Small intestine (tissue), 7 donors: ENCODE measurements around the gene SNCB. TPM values are rescaled to one million over a fixed set of nuclear protein-coding genes. Genes with fewer than 3 reads are reported as not detected.

ENCODE experiments used
- DNase-seq, 2 donors: peaks; one replicate each; pipeline versions ENCODE4 v3.0.0 to v3.0.0-alpha.2; 2013
- FAIRE-seq: peaks from 2 replicates; lab custom pipeline; 2012; peaks lifted over from hg19 to GRCh38; lab: Jason Lieb, UNC
- H3K27ac ChIP-seq, 3 donors: one replicate each; pipeline ENCODE4 v1.5.1; 2013; ENCODE audit warnings: low read length in 2 of 3, mild to moderate bottlenecking in 2 of 3, control low read depth in 1 of 3, inconsistent platforms in 1 of 3, low read depth in 1 of 3, moderate library complexity in 1 of 3
- H3K27me3 ChIP-seq, 3 donors: one replicate each; pipeline ENCODE4 v1.6.1; 2013; ENCODE audit warnings: low read length in 3 of 3, inconsistent platforms in 1 of 3; ENCODE audit not compliant: control insufficient read depth in 3 of 3, insufficient read depth in 3 of 3
- H3K36me3 ChIP-seq, 3 donors: one replicate each; pipeline ENCODE4 v1.6.1; 2013; ENCODE audit warnings: low read length in 3 of 3, inconsistent platforms in 1 of 3, low read depth in 1 of 3, mild to moderate bottlenecking in 1 of 3, moderate library complexity in 1 of 3; ENCODE audit not compliant: control insufficient read depth in 3 of 3, insufficient read depth in 2 of 3
- H3K4me1 ChIP-seq, 3 donors: one replicate each; pipeline ENCODE4 v1.6.1; 2013; ENCODE audit warnings: low read length in 2 of 3, inconsistent platforms in 1 of 3, low read depth in 1 of 3, mild to moderate bottlenecking in 1 of 3, moderate library complexity in 1 of 3; ENCODE audit not compliant: control insufficient read depth in 3 of 3, insufficient read depth in 2 of 3
- H3K4me3 ChIP-seq, 3 donors: one replicate each; pipeline ENCODE4 v1.5.1; 2013; ENCODE audit warnings: low read length in 3 of 3, control low read depth in 1 of 3, inconsistent platforms in 1 of 3, low read depth in 1 of 3, mild to moderate bottlenecking in 1 of 3, moderate library complexity in 1 of 3
- H3K9me3 ChIP-seq, 2 donors: one replicate each; pipeline ENCODE4 v1.6.1; 2013; ENCODE audit warnings: low read depth in 1 of 2, low read length in 1 of 2; ENCODE audit not compliant: control insufficient read depth in 2 of 2, insufficient read depth in 1 of 2
- WGBS, 3 donors: extraction: QIAGEN DNeasy Blood & Tissue Kit; methylation state at CpG; one replicate each; pipeline ENCODE4 v1.1.7; 2013; 5-methylcytosine and 5-hydroxymethylcytosine counted together
- polyA plus RNA-seq, 4 donors: library from polyadenylated mRNA; stranded (reverse) in 3 of 4; unstranded in 1 of 4; fragments of 200-250 nt in 3 of 4; fragments of 120-200 nt in 1 of 4; gene quantifications; one replicate each; pipeline versions ENCODE4 v1.2.1 to v1.2.3, GENCODE V29; 2013
- donor health status: healthy with polysubstance abuse.
- donor health status: control.
- donor health status: control.
- donor health status: Bipolar disorder and iron deficiency.
- donor health status: healthy.

SNCB gene
- polyA plus RNA-seq, 4 donors = 0.16 to 0.73 TPM; not detected in 2

- DNase-seq (no peak), FAIRE-seq (no peak)
- Histone ChIP-seq H3K9me3 (peaks cover 0 to 5% of the 10 kb centered on the region in 2 donors), H3K36me3 (no peaks in the 10 kb centered on the region), H3K4me1 (no peaks in the 10 kb centered on the region), H3K4me3 (no peak overlapping the region), H3K27ac (no peak overlapping the region), H3K27me3 (peaks cover 0 to 40% (median 13%) of the 10 kb centered on the region in 3 donors)
- WGBS, 3 donors = 33 to 42% (median 33%) methylated on average over 9 of the region's 9 CpGs
Observed at GRCh38 chr5:176636426-176636825, 6.1 kb upstream of the SNCB start.

DNA sequence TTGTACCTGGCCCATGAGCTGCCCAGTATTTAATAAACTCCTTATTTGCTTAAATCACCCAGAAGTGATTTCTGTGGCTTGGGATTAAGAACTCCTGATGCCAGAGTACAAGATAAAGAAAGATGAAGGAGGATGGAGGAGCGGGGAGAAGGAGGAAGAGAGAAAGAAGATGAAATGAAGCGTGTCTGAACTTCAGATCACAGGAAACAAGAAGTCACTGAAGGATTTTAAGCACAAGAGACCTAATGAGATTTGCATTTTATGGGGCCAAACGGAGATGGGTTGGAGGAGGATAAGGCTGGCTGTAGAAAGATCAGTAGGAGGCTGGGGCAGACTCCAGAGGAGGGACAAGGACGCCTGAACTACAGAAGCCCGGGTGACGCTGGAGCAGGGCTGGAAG, 3.3 kb upstream of the SNCB start:
- Histone ChIP-seq H3K27ac (no peak overlapping the region), H3K27me3 (peaks cover 9 to 66% (median 31%) of the 10 kb centered on the region in 3 donors), H3K4me1 (peaks cover 0 to 10% (median 5%) of the 10 kb centered on the region in 3 donors), H3K36me3 (no peaks in the 10 kb centered on the region), H3K9me3 (peaks cover 0 to 5% of the 10 kb centered on the region in 2 donors), H3K4me3 (no peak overlapping the region)
- FAIRE-seq = no peak
- DNase-seq = no peak
- 21 to 33% (median 33%) methylated on average over 6 of the region's 6 CpGs for WGBS, 3 donors

DNA sequence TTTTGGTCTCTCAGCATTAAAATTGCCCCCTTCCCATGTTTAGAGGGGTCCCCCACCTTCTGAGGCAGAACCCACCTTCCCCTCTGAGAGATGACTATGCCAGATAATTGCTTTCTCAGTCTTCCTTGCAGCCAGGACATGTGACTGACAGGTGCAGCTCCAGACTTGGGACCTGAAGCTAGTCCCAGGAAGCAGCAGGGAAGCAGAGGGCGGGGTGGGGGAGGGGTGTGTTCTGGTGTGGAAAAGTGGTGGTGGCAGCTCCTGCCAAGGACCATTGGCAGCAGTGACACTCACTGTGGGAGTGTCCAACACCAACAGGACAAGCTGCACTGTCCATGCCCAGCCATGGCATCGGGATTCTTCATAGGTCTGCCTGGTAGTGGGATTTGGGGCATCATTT, 2.4 kb upstream of the SNCB start:
- no peaks in the 10 kb centered on the region for H3K36me3 ChIP-seq
- H3K4me1 ChIP-seq = peaks cover 0 to 10% (median 5%) of the 10 kb centered on the region in 3 donors
- H3K27me3 ChIP-seq = peaks cover 9 to 69% (median 39%) of the 10 kb centered on the region in 3 donors
- H3K4me3 ChIP-seq = no peak overlapping the region
- DNase-seq = peak in 1 of 2 donors; percentile 41
- 43 to 78% (median 60%) methylated on average over 2 of the region's 2 CpGs for WGBS, 3 donors
- H3K27ac ChIP-seq = no peak overlapping the region
- FAIRE-seq = no peak
- peaks cover 0 to 5% of the 10 kb centered on the region in 2 donors for H3K9me3 ChIP-seq

GRCh38 chr5:176631383-176632200, 1.3 kb upstream of the SNCB start:
- Histone ChIP-seq H3K4me3 (no peak overlapping the region), H3K27me3 (peaks cover 9 to 73% (median 47%) of the 10 kb centered on the region in 3 donors), H3K9me3 (peaks cover 0 to 5% of the 10 kb centered on the region in 2 donors), H3K27ac (no peak overlapping the region), H3K4me1 (peaks cover 0 to 10% (median 5%) of the 10 kb centered on the region in 3 donors), H3K36me3 (no peaks in the 10 kb centered on the region)
- DNase-seq (no peak), FAIRE-seq (no peak)
- WGBS, 3 donors = 63 to 78% (median 68%) methylated on average over 7 of the region's 7 CpGs

DNA sequence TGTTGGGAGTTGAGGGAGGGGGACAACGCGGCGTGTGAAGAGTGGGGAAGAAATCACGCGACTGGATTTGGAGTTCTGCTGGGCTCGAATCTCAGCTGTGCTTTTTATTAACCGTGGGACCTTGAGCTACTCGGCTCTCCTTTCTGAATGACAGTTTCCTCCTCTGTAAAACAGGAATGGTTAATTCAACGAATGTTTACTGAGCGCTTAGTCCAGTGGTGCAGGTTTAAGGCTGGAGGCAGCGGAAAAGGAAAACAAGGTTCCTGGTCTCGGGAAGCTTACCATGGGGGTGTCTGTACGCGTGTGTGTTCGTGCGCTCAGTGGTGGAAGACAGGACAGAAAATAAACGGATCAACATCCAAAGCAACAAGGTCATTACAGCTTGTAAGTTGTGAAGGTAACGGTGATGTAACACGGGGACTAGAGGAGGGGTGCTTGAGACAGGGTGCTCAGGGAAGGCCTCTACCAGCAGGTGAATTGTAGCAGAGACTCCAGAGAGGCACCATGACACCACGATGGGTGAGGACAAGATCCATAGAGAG, 418 bp upstream of the SNCB start:
- H3K27me3 ChIP-seq = peaks cover 9 to 75% (median 51%) of the 10 kb centered on the region in 3 donors
- DNase-seq = no peak
- WGBS, 3 donors = 6 to 7% (median 7%) methylated on average over 20 of the region's 20 CpGs
- no peaks in the 10 kb centered on the region for H3K36me3 ChIP-seq
- H3K4me1 ChIP-seq = peaks cover 0 to 10% (median 5%) of the 10 kb centered on the region in 3 donors
- peaks cover 0 to 5% of the 10 kb centered on the region in 2 donors for H3K9me3 ChIP-seq
- peak overlapping the region in 2 of 3 donors; percentile 15 to 18 for H3K4me3 ChIP-seq
- H3K27ac ChIP-seq = no peak overlapping the region
- no peak for FAIRE-seq

GRCh38 chr5:176629317-176629852, 949 bp downstream of the SNCB start:
- WGBS, 3 donors = 8 to 12% (median 11%) methylated on average over 32 to 34 of the region's 34 CpGs
- Histone ChIP-seq H3K27ac (no peak overlapping the region), H3K27me3 (peaks cover 9 to 80% (median 46%) of the 10 kb centered on the region in 3 donors), H3K4me1 (peaks cover 0 to 10% (median 5%) of the 10 kb centered on the region in 3 donors), H3K4me3 (no peak overlapping the region), H3K9me3 (no peaks in the 10 kb centered on the region), H3K36me3 (no peaks in the 10 kb centered on the region)
- FAIRE-seq = no peak
- no peak for DNase-seq

DNA sequence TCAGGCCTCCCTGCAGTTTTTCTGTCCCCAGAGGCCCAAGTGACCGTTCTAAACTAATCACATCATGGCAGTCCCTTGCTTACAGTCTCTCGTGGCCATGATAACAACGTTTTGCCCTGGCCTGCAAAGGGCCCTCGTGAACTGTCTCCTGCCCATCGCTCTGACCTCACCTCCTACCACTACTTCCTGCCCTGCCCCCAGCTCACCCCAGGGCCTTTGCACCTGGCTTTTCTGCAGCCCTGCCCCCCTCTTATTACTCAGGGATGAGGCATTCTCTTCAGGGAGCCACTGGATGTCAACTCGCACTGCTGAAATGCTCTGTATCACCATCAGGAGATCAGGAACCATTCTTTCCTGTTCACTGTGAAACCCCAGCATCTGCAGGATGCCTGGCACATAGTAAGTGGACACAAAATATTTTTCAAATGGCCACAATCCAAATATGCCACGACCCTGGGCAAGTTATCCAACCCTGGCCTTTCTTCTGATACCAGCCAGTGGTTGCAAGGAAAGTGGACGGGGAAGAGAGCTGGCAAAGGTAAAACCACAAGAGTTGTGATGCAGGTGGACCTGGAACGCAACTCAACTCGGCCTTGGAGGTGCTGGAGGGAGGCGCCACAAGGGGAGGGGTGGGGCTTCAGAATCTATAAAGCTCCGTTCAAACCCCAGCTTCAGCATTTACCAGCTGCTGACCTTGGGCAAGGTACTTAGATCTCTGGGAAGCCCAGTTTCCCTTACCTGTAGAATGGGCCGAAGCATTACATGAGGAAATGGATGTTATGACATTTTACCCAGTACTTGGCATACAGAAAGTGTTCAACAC, 1.7 kb downstream of the SNCB start:
- Histone ChIP-seq H3K4me1 (peaks cover 0 to 10% (median 5%) of the 10 kb centered on the region in 3 donors), H3K4me3 (no peak overlapping the region), H3K9me3 (no peaks in the 10 kb centered on the region), H3K36me3 (no peaks in the 10 kb centered on the region), H3K27ac (no peak overlapping the region), H3K27me3 (peaks cover 9 to 81% (median 46%) of the 10 kb centered on the region in 3 donors)
- DNase-seq = no peak
- no peak for FAIRE-seq
- 37 to 47% (median 44%) methylated on average over 13 of the region's 13 CpGs for WGBS, 3 donors

GRCh38 chr5:176627582-176627981, 2.8 kb downstream of the SNCB start:
- Histone ChIP-seq H3K4me1 (peaks cover 0 to 10% (median 5%) of the 10 kb centered on the region in 3 donors), H3K4me3 (no peak overlapping the region), H3K9me3 (no peaks in the 10 kb centered on the region), H3K27ac (no peak overlapping the region), H3K27me3 (peaks cover 9 to 80% (median 42%) of the 10 kb centered on the region in 3 donors), H3K36me3 (no peaks in the 10 kb centered on the region)
- no peak for FAIRE-seq
- no peak for DNase-seq
- WGBS, 3 donors = 57 to 75% (median 61%) methylated on average over 5 of the region's 5 CpGs
